GM10248 (cell line): Measurements from ENCODE around the gene C1orf146.

Experiments
- CTCF ChIA-PET: fragments of 300-600 bp; sonication (Branson Sonifier 250); formaldehyde crosslinking; extraction: SDS; loops from one replicate; lab custom pipeline; 2021; ENCODE audit warnings: antibody characterized with exemption; lab: Yijun Ruan, JAX
- POLR2A ChIA-PET: fragments of 350-650 bp; sonication (Branson Sonifier 250); formaldehyde crosslinking; extraction: SDS; loops from one replicate; lab custom pipeline; 2020; ENCODE audit warnings: antibody characterized with exemption; lab: Yijun Ruan, JAX
- DNase-seq: peaks from one replicate; pipeline ENCODE4 v3.0.0; 2012; ENCODE audit errors: extremely low spot score
- TF ChIP-seq, protein P1 (sequence below): IDR thresholded peaks from 2 replicates; pipeline ENCODE4 v1.5.1; 2012; ENCODE audit warnings: mild to moderate bottlenecking, low read depth; ENCODE audit errors: extremely low read depth, missing control alignments, control extremely low read depth

The C1orf146 gene

DNA sequence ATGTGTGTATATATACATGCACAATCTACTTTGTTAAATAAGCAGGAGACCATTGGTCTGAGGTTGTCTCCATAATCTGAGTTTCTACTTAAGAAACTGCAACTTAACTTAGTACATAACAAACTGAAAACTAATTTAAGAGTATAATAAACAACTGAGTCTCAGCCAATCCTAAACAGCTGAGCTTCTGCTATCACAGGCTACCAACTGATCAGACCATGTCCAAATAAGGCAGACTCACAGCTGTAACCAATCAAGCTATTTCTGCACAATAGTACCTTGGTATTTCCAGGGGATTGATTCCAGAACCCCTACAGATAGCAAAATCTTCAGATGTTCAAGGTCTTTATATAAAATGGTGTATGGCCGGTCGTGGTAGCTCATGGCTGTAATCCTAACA lies 26.0 kb upstream of the C1orf146 start:
- POLR2A ChIA-PET = no interaction called here
- TF ChIP-seq, protein P1, sequence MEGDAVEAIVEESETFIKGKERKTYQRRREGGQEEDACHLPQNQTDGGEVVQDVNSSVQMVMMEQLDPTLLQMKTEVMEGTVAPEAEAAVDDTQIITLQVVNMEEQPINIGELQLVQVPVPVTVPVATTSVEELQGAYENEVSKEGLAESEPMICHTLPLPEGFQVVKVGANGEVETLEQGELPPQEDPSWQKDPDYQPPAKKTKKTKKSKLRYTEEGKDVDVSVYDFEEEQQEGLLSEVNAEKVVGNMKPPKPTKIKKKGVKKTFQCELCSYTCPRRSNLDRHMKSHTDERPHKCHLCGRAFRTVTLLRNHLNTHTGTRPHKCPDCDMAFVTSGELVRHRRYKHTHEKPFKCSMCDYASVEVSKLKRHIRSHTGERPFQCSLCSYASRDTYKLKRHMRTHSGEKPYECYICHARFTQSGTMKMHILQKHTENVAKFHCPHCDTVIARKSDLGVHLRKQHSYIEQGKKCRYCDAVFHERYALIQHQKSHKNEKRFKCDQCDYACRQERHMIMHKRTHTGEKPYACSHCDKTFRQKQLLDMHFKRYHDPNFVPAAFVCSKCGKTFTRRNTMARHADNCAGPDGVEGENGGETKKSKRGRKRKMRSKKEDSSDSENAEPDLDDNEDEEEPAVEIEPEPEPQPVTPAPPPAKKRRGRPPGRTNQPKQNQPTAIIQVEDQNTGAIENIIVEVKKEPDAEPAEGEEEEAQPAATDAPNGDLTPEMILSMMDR = no peak
- CTCF ChIA-PET = interaction anchor here (1.4 kb wide), 2 partner anchors 9 to 40 kb away, joined by 3 read pairs; no protein-coding TSS in a partner anchor
- DNase-seq = no peak

DNA sequence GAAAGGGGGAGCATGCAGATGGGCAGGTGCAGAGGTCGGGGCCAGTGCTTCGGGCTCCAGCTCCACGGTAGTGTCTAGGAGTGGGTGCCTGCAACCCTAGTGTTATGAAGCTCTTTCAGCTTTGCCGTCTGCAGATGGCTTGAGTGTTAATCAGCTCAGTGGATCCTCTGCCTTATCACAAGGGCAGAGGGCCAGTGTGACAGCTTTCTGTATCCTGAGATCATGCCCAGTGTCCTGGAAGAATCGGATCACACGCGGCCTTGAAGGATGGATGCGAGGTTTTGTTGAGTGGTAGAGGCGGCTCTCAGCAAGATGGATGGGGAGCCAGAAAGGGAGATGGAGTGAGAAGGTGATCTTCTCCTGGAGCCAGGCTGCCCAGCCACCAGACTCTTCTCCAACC lies 25.5 kb upstream of the C1orf146 start:
- ChIA-PET POLR2A (no interaction called here), CTCF (interaction anchor here (1.4 kb wide), 1 partner anchor 39 kb away, joined by 3 read pairs; no protein-coding TSS in a partner anchor)
- TF ChIP-seq, protein P1 = no peak
- DNase-seq = no peak

DNA sequence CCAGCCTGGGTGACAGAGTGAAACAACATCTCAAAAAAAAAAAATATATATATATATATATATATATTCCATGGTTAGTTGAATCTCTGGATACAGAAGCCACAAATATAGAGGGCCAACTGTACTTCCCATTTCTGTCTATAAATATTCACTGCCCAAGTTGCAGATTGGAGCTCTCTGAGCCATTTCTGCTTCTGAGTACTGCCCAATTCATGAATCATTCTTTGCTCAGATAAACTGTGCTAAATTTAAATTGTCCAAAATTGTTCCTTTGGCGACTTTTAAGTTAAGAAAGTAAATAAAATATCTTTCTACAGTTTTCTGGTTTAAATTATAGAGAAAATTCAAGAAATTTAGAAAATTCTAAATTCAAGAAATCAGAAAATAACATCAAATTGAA lies 23.2 kb upstream of the C1orf146 start:
- no peak for DNase-seq
- ChIA-PET POLR2A (interaction anchor here (0.7 kb wide), 1 partner anchor 64 kb away, joined by 5 read pairs; no protein-coding TSS in a partner anchor), CTCF (no interaction called here)
- TF ChIP-seq, protein P1 = no peak

DNA sequence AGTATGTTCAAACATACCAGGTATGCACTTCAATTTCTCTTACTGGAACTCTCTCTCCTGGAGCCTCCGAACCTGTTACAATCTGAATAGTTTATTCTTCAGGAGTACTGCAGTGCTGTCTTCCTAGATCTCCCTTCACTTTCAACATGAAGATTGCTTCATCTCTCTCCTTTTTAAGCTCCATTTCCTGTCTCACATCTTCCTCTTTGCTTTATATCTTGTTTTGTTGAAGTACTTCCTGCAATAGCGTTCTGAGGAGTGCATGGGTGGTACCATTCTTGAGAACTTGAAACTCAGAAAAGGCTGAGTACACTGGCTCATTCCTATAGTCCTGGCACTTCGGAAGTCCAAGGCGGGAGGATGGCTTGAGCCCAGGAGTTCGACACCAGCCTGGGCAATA lies 15.7 kb upstream of the C1orf146 start:
- TF ChIP-seq, protein P1 = no peak
- no peak for DNase-seq
- POLR2A ChIA-PET = interaction anchor here (0.6 kb wide), 1 partner anchor 77 kb away, joined by 6 read pairs; no protein-coding TSS in a partner anchor
- CTCF ChIA-PET = no interaction called here

DNA sequence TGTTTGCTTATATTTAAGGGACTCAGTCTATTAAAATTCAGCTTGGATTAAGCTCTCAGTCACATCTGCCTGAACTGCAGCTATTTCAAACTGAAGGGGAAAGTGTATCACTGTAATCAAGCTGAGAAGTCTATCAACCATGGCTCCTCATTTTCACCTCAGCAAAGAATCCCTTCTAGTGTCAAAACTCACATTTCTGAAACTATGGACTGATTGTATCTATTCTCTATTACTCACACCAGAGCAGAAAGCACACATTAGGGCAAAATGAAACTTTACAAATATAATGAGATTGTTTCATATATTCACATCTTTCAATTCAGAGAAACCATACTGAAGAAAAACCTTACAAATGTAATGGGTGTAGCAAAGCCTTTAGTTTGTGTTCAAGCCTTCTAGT lies 14.6 kb upstream of the C1orf146 start:
- DNase-seq = no peak
- ChIA-PET POLR2A (no interaction called here), CTCF (no interaction called here)
- TF ChIP-seq, protein P1 = no peak

DNA sequence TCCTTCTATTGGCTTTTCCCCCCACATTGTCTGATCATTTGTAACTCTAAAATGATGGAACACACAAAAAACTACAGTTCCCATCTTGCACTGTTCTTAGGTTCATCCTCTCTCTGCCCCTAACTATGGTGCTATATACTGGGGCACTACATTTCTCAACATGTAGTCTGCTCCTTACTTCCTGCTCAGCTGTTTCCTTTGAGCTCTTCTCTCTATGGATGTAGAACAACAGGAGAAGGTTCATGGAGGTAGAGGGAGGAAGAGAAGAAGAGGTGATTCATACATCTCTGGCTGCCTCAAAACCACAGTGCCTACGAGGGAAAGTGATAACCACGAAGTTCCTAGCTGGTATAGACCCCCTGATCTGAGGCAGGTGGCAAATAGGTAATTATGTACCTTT lies 7.0 kb upstream of the C1orf146 start:
- TF ChIP-seq, protein P1 = no peak
- DNase-seq = no peak
- CTCF ChIA-PET = interaction anchor here (1.0 to 1.5 kb wide), 2 partner anchors 10 to 36 kb away, joined by 3 to 4 read pairs; no protein-coding TSS in a partner anchor
- POLR2A ChIA-PET = no interaction called here
